Cardiac muscle cell (in vitro differentiated cells and primary cell): ENCODE data around the gene ILK. TPM values are rescaled to one million over a fixed set of nuclear protein-coding genes. Genes with fewer than 3 reads are reported as not detected.

ENCODE experiments used
- DNase-seq, 2 donors: peaks; one replicate each; pipeline versions ENCODE4 v3.0.0 to v3.0.0-alpha.2; 2010 to 2017; ENCODE audit warnings: low read depth in 1 of 2, low spot score in 1 of 2
- H3K27ac ChIP-seq: fragments of 200-600 bp; sonication (generic); 2 replicates; pipeline ENCODE4 v1.5.1; 2016
- H3K27me3 ChIP-seq: fragments of 200-600 bp; sonication (generic); 2 replicates; pipeline ENCODE4 v1.6.0; 2016; ENCODE audit warnings: control low read depth
- H3K36me3 ChIP-seq: fragments of 200-600 bp; sonication (generic); 2 replicates; pipeline ENCODE4 v1.5.1; 2016; ENCODE audit warnings: control low read depth
- H3K4me1 ChIP-seq: fragments of 200-600 bp; sonication (generic); 2 replicates; pipeline ENCODE4 v1.8.1; 2017; ENCODE audit warnings: low read depth, mild to moderate bottlenecking, mixed run types
- H3K4me3 ChIP-seq: fragments of 200-600 bp; sonication (generic); 2 replicates; pipeline ENCODE4 v1.5.1; 2016; ENCODE audit warnings: mild to moderate bottlenecking
- H3K9me3 ChIP-seq: fragments of 200-600 bp; sonication (generic); 2 replicates; pipeline ENCODE4 v1.5.1; 2017; ENCODE audit warnings: low read depth, mild to moderate bottlenecking, control low read depth
- polyA plus RNA-seq: library from polyadenylated mRNA; unstranded; fragments of >200 nt; fragmentation: Nextera tagmentation; extraction: Ambion mirVana; gene quantifications from 2 replicates; pipeline ENCODE4 v1.2.1, GENCODE V29; 2016
- total RNA-seq: library from RNA; depleted of rRNA; stranded (reverse); fragments of >200 nt; gene quantifications from 2 replicates; pipeline ENCODE4 v1.2.3, GENCODE V29; 2016
- TF ChIP-seq, protein P1 (sequence below): IDR thresholded peaks from 2 replicates; pipeline ENCODE4 v1.5.1; 2012; ENCODE audit warnings: low read depth, mild to moderate bottlenecking, low read length

The ILK gene
- total RNA-seq, result 221 and 259 TPM in 2 replicates
- polyA plus RNA-seq, result 270 and 316 TPM in 2 replicates

DNA sequence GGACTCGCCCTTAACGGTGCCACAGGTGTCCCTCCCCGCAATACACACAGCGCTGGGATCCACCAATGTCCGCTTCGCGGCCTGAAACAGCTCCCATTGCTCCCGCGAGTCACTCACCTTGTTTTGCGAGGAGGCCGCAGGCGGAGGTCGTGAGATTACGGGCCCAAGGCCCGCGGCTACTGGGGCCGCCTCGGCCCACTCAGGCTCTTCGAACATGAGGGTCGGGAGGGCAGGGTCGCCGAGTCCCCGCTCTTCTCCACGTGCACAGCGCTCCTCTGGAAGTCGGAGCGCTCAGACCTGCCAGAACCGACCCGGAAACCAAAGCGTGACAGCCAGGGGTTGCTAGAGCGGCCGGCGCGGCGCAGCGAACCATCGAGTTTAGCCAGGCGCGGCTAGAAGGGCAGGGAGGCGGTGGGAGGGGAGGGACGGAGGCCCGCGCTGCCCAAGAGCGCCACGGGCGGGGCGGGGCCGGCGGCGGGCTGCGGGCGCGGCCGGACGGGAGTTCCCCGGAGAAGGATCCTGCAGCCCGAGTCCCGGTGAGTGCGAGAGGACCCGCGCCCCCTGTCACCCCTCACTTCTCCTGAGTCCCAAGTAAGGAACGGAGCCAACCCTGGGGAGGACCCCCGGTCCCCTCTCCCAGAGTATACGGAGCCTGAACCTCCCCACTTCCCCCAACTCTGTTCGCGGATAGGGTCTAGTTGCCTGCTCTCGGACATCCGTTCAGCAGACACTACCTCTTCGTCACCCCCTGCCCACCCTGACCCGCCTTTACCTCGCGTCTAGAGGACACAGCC, at the start of gene ILK, which contains the start of gene RRP8:
Gene ILK (plus strand): TSS at position 488 of the 794 bp plus-strand sequence. CDS start 498 bp downstream, outside the sequence.
Gene RRP8 (minus strand): TSS at position 330 of the 794 bp plus-strand sequence. CDS start 114 bp downstream, at position 216.
- H3K27ac ChIP-seq, result peak within 1 kb of the TSS; percentile 99
- H3K9me3 ChIP-seq, result no peaks in the 10 kb centered on the region
- DNase-seq, result peak; percentile 93 to 96
- TF ChIP-seq, protein P1, sequence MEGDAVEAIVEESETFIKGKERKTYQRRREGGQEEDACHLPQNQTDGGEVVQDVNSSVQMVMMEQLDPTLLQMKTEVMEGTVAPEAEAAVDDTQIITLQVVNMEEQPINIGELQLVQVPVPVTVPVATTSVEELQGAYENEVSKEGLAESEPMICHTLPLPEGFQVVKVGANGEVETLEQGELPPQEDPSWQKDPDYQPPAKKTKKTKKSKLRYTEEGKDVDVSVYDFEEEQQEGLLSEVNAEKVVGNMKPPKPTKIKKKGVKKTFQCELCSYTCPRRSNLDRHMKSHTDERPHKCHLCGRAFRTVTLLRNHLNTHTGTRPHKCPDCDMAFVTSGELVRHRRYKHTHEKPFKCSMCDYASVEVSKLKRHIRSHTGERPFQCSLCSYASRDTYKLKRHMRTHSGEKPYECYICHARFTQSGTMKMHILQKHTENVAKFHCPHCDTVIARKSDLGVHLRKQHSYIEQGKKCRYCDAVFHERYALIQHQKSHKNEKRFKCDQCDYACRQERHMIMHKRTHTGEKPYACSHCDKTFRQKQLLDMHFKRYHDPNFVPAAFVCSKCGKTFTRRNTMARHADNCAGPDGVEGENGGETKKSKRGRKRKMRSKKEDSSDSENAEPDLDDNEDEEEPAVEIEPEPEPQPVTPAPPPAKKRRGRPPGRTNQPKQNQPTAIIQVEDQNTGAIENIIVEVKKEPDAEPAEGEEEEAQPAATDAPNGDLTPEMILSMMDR, result no peak
- no peaks in the 10 kb centered on the region for H3K27me3 ChIP-seq
- peaks cover 34% of the 10 kb centered on the region for H3K4me1 ChIP-seq
- peaks cover 28% of the 10 kb centered on the region for H3K36me3 ChIP-seq
- H3K4me3 ChIP-seq, result peak within 1 kb of the TSS; percentile 63

DNA sequence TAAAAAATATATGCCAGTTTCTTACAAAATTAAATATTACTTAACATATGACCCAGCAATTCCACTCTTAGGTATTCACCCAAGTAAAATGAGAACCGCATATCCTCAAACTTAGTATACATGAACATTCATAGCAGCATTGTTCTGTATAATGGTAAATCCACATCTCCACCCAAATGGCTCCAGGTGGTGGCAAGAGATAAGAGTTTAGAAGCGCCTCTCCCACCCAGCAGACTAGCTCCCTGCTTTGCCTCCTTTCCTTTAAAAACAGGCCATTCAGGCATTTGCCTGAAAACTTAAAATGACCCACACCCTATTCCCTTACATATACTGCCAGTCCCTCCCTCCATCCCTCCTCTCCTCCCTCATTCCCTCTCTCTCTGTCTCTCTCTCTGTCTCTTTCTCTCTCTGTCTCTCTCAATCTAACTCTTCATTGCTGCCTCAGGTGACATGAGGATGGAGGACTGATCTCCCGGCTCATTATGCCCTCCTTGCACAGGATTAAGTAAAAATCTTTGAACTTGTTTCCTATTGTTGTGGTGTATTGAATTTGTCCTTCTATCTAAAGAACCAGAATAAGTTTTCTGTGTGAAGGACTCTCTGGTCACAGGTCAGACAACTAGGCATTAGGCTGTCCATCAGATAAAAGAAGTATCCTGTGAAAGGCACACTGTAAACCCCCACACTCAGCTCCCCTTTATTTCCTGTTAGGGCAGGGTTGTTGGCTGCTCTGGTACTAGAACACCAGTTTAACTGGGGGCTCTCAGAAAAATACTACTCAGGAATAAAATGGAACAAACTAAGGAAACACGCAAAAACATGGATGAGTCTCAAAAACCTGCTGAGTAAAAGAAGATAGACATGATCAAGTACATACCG, 48.5 kb upstream of the ILK start:
- no peak for DNase-seq

DNA sequence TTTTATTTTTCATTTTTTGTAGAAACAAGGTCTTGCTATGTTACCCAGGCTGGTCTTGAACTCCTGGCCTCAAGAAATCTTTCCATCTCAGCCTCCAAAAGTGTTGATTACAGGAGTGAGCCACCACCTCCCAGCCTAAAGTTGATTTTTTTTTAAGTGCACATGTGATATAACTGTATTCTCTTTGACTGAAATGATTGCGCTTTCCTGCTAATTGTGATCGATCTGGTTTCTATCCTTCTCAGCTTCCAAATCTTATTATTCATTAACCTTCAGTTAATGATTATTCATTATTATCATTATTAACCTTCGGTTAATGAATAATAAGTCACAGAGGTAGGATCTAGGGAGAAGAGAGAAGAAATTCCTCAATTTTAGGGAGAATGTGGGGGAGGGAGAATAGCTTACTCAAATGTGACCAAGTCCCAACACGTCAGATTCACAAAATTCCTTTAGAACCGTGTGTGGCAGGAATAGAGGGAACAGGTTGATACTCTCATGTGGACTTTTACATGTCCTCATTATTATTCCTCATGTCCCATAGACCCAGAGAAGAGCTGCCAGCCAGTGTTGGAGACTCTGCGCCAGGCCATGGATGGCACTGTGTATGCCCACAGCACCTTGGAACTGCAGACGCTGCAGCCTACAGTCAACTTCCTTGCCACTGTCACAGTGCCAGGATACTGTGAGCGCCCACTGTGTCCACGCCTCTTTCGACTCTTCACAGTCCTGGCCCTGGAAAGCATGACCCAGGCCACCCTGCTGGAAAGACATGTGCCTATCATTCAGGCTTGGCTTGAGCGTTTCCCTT, 47.2 kb upstream of the ILK start:
- Histone ChIP-seq H3K9me3 (no peaks in the 10 kb centered on the region), H3K27ac (no peak overlapping the region), H3K4me1 (no peaks in the 10 kb centered on the region), H3K27me3 (no peaks in the 10 kb centered on the region), H3K4me3 (no peak overlapping the region), H3K36me3 (no peaks in the 10 kb centered on the region)
- no peak for DNase-seq
- TF ChIP-seq, protein P1, result no peak

More for the DNA sequence above, 48.5 kb upstream of the ILK start:
- no peak overlapping the region for H3K4me3 ChIP-seq
- H3K36me3 ChIP-seq, result no peaks in the 10 kb centered on the region
- H3K27ac ChIP-seq, result no peak overlapping the region
- H3K4me1 ChIP-seq, result no peaks in the 10 kb centered on the region
- no peaks in the 10 kb centered on the region for H3K9me3 ChIP-seq
- H3K27me3 ChIP-seq, result no peaks in the 10 kb centered on the region
- TF ChIP-seq, protein P1, result no peak

DNA sequence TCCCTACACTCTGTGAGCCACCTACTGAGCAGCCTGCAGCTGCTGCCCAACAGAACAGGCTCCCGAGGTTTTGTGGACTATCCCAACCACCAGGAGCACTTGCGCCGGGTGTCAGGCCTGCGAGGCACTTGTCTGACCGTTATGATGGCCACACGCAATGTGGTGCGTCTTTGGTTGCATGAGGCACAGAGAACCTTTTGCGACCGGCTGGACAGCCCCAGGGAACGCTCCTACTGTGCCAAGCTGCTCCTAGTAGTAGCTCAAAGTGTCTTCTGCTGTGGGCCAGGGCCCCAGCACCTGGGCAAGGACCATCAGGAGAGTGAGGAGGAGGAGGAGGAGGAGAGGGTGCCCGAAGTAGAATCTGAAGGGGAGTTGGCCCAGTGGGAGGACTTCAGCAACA, 46.5 kb upstream of the ILK start:
- H3K9me3 ChIP-seq, result no peaks in the 10 kb centered on the region
- no peaks in the 10 kb centered on the region for H3K4me1 ChIP-seq
- H3K27me3 ChIP-seq, result no peaks in the 10 kb centered on the region
- H3K4me3 ChIP-seq, result no peak overlapping the region
- TF ChIP-seq, protein P1, result no peak
- DNase-seq, result no peak
- H3K36me3 ChIP-seq, result no peaks in the 10 kb centered on the region
- no peak overlapping the region for H3K27ac ChIP-seq
